Left lobe of liver (tissue), 2 donors: ENCODE measurements around the gene CEP89. TPM values are rescaled to one million over a fixed set of nuclear protein-coding genes. Genes with fewer than 3 reads are reported as not detected.
A peak's percentile ranks its signal among the peaks of the same experiment; 100 is the strongest.
"Not testable (repeated sequence)": the region's sequence is repeated elsewhere in the genome, so short reads cannot be mapped to it uniquely, and the experiment has no call there.

Experiments used
- ATAC-seq: fragments of 200-7000 bp; cut with Tn5 transposase; one replicate; pipeline ENCODE4 v1.9.1; 2020; ENCODE audit warnings: mild to moderate bottlenecking, moderate library complexity
- DNase-seq: peaks from one replicate; pipeline ENCODE4 v3.0.0-alpha.2; 2020; ENCODE audit warnings: low spot score
- total RNA-seq: library from RNA; stranded (reverse); gene quantifications from one replicate; pipeline ENCODE4 v1.2.1, GENCODE V29; 2021
- donor health status: DM: no; HTN: no; CAD: no; lungs with moderate emphysema.
- donor health status: DM: no; HTN: yes; CAD: no.

Gene CEP89
- total RNA-seq: 4.6 TPM

DNA sequence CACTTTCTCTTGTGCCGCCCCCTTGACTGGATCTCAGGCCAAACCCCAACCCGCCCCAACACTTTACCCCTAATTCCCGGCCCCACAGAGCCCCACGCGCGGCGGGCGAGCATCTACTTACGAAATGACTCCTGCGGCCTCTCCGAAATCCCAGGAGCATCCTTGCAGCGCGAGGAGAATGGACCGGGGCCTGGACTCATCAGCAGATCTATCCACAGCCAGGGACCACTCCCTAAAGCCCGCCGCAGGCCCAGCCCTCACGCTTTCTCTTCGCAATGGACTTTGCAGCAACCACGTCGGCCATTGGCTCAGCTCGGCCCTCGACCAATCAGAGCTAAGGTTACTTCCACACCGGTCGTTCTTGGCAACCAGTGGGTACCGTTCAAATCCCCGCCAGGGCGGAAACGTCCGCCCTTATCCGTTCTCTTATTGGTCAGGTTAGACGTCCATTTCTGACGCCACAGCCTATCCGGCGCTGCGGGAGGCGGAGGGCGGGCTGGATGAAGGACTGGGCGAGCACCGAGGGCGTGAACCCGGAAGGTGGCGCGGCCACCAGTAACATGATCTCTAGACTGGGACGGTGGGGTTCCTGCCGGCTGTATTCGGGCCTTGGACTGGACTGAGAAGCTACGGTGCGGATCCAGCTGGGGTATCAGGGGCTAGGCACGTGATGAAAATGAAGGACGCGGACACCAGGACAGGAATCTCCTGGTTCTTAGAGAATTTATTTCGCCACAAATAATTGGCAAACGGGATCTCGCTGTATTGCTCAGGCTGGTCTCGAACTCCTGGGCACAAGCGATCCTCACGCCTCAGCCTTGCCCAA lies at the start of gene CEP89, which contains the start of gene FAAP24:
CEP89 (minus strand) TSS at position 244 of the 826 bp plus-strand sequence; CDS start at position 160, 84 bp downstream.
FAAP24 (plus strand) TSS at position 528 of the 826 bp plus-strand sequence. CDS start 955 bp downstream, outside the sequence.
- DNase-seq (peak; percentile 99), ATAC-seq (peak; percentile 97)

- not testable (repeated sequence) for DNase-seq, ATAC-seq
Observed at GRCh38 chr19:33010891-33011290, 39.1 kb upstream of the CEP89 start.

- DNase-seq (no peak), ATAC-seq (no peak)
Observed at GRCh38 chr19:33008738-33009137, 37.0 kb upstream of the CEP89 start.

DNA sequence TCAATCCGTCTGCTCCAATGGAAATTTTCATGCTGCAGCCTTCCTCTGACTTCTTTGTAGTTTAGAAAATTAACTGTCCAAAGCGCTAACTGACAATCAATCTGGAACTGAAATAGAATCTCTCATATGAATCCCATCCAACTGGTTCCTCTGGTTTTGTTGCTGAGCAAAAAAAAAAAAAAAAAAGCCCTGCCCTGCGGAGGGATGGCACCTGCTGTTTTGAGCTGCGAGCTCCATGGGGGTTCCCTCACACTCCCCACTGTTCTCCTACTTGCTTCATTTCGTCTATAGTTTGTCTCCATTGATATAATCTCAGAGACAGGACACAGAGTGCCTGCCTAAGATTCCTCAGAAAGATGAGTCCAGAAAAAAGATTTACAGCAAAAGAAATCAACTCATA lies 33.7 kb upstream of the CEP89 start:
- no peak for DNase-seq
- no peak for ATAC-seq

DNA sequence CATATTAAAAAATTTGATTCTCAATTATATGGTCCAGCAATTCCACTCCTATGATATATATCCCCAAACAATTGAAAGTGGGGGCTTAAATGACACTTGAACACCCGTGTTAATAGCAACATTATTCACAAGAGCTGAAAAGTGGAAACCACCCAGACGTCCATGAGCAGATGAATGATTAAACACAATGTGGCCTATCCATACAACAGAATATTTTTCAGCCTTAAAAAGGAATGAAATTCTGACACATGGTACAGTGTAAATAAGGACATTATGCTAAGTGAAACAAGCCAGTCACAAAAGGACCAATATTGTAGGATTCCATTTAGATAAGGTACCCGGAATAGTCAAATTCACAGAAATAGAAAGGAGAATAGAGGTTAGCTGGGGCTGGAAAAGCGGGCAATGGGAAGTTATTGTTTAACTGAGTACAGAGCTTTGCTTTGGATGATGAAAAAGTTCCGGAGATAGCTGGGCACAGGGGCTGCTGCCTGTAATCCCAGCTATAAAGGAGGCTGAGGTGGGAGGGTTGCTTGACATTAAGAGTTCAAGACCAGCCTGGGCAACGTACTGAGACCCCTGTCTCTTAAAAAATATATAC lies 31.8 kb upstream of the CEP89 start:
- not testable (repeated sequence) for DNase-seq
- peak; percentile 80 for ATAC-seq

GRCh38 chr19:33002126-33002865 lies 30.5 kb upstream of the CEP89 start:
- peak; percentile 83 for ATAC-seq
- DNase-seq: peak; percentile 70

GRCh38 chr19:33000910-33001309 lies 29.2 kb upstream of the CEP89 start:
- ATAC-seq (no peak), DNase-seq (no peak)

GRCh38 chr19:33000510-33000909 lies 28.8 kb upstream of the CEP89 start:
- ATAC-seq: no peak
- no peak for DNase-seq

GRCh38 chr19:32998722-32999121 lies 27.0 kb upstream of the CEP89 start:
- no peak for DNase-seq
- no peak for ATAC-seq

DNA sequence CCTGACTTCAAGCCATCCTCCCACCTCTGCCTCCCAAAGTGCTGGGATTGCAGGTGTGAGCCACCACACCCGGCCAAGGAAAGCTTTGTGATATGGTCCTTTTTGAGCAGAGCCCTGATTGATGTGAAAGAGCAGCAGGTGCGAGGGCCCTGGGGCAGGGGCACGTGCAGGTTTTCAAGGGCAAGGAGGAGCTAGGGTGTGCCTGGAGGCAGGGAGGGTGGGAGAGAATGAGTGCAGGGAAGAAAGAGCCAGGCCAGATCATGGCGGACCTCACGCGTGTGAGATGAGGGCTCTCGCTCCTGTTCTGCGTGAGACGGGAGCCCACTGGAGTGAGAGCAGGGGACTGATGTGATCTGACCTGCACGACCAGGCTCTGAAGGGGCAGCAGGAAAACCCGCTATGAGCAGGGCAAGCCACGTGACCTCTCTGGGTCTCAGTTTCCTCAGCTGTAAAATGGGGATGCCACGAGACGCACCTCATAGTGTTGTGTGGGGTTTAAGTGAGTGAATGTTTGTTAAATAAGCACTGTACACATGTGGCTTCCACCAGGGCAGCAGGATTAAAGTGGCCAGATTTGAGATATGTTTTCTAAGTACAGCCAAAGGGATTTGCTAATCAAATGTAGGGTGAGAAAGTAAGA lies 26.1 kb upstream of the CEP89 start:
- DNase-seq: no peak
- no peak for ATAC-seq

GRCh38 chr19:32997061-32997464 lies 25.3 kb upstream of the CEP89 start:
- not testable (repeated sequence) for ATAC-seq, DNase-seq

DNA sequence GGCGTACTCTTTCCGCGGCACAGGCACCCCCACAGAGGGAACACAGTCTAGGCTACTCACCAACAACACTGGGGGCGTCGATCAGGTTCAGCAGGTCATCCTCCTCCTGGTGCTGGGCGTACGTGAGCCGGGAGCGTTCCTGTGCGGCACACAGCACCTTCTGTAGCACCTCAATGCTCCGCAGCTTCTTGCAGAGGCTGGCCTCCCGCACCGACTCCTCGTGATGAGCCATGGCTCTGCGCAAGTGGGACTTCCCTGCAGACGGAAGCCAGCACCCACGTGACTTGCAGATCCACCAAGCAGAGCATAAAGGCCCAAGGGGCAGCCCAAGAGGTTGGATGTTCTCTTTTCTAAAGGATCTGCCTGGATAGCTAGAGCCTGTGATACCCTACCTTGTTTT lies 24.2 kb upstream of the CEP89 start:
- ATAC-seq, DNase-seq: not testable (repeated sequence)

GRCh38 chr19:32988724-32989123 lies 17.0 kb upstream of the CEP89 start:
- no peak for ATAC-seq
- no peak for DNase-seq

- DNase-seq: not testable (repeated sequence)
Observed at GRCh38 chr19:32988254-32988653, 16.5 kb upstream of the CEP89 start.

GRCh38 chr19:32982488-32982887 lies 10.7 kb upstream of the CEP89 start:
- ATAC-seq: peak; percentile 60

More at GRCh38 chr19:32988254-32988653, 16.5 kb upstream of the CEP89 start:
- not testable (repeated sequence) for ATAC-seq

DNA sequence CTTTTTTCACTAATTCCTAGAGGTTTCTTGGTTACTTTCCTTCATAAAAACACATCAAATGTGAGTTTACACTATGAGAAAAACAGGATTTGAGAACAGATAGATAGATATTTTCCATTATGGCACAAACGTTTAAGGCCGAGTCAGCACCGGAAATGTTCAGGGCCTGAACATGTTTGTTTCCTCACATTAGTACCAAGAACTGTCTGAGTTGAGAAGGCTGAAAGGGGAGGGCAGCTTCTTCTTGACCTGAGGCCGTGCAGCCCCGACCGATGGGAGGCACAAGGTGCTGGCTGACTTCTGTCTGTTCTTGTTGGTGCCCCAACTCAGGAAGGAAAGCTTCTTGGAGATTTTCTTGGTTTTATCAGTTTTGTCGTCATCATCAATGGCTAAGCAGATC lies 8.0 kb upstream of the CEP89 start:
- DNase-seq, ATAC-seq: not testable (repeated sequence)

More at GRCh38 chr19:32982488-32982887, 10.7 kb upstream of the CEP89 start:
- DNase-seq: not testable (repeated sequence)

GRCh38 chr19:32977813-32978212 lies 6.1 kb upstream of the CEP89 start:
- not testable (repeated sequence) for ATAC-seq, DNase-seq

- peak; percentile 52 for DNase-seq
- peak; percentile 78 for ATAC-seq
Observed at GRCh38 chr19:32977280-32977679, 5.5 kb upstream of the CEP89 start.

DNA sequence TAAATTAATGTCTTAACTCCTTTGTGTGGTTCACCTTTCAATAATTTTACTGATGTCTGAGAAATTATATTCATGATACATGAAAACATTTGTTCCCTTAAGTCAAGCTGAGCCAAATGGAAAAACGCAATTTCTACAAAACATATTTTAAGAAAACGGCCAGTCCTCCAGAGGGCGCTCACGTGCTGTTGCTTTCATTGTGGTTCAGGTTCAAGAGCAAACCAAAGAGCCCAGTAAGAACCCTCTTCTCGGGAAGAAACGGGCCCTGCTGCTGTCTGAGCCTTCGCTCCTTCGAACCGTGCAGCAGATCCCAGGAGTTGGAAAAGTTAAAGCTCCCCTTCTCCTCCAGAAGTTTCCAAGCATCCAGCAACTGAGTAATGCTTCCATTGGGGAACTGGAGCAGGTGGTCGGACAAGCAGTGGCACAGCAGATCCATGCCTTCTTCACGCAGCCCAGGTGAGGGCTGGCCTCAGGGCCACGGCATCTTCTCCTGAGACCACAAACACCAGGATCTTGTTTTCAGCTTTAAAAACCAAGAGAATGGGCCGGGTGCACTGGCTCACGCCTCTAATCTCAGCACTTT lies 4.6 kb upstream of the CEP89 start:
- DNase-seq (peak; percentile 70), ATAC-seq (peak; percentile 40)

DNA sequence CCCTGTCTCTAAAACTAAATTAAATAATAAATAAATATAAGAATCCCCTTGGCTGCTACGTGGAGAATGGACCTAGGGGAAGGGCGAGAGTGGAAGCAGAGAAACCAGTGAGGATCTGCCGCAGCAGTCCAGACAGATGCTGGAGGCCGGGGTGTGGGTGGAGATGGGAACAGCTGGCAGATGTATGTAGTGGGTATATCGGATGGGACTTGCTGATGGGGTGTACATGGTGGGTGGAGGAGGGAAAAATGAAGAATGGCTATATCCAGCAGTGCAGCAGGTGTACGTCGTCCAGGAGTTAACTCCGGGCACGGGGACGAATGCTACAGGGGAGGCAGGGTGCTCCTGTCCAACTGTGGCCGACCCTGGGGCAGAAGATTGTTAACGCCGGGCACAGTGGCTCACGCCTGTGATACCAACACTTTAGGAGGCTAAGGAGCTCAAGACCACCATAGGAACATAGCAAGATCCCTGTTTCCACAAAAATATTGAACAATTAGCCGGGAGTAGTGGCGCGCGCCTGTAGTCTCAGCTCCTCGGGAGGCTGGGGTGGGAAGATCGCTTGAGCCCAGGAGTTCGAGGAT lies 654 bp downstream of the CEP89 start:
- DNase-seq: no peak
- no peak for ATAC-seq
